Ishikawa (cell line): ENCODE measurements around the gene TBXAS1.

Experiments
- CEBPB ChIP-seq: IDR thresholded peaks from 2 replicates; pipeline ENCODE4 v1.6.1; 2012
- CREB1 ChIP-seq: IDR thresholded peaks from 2 replicates; pipeline ENCODE4 v1.6.1; 2012; ENCODE audit warnings: low read depth
- EGR1 ChIP-seq: IDR thresholded peaks from 2 replicates; pipeline ENCODE4 v1.6.1; 2012
- EP300 ChIP-seq: IDR thresholded peaks from 2 replicates; pipeline ENCODE4 v1.6.1; 2012; ENCODE audit warnings: borderline replicate concordance
- FOXM1 ChIP-seq: IDR thresholded peaks from 2 replicates; pipeline ENCODE4 v1.6.1; 2012; ENCODE audit warnings: low read depth, borderline replicate concordance
- NFIC ChIP-seq: IDR thresholded peaks from 2 replicates; pipeline ENCODE4 v1.6.1; 2012
- RAD21 ChIP-seq: IDR thresholded peaks from 2 replicates; pipeline ENCODE4 v1.6.1; 2012; ENCODE audit warnings: low read depth
- TAF1 ChIP-seq: IDR thresholded peaks from 2 replicates; pipeline ENCODE4 v1.6.1; 2012; ENCODE audit warnings: low read depth, mild to moderate bottlenecking
- TCF12 ChIP-seq: IDR thresholded peaks from 2 replicates; pipeline ENCODE4 v1.6.1; 2012; ENCODE audit warnings: low read depth
- TEAD4 ChIP-seq: IDR thresholded peaks from 2 replicates; pipeline ENCODE4 v1.6.1; 2012
- YY1 ChIP-seq: IDR thresholded peaks from 2 replicates; pipeline ENCODE4 v1.6.1; 2012; ENCODE audit warnings: low read depth
- ZBTB7A ChIP-seq: IDR thresholded peaks from 2 replicates; pipeline ENCODE4 v1.6.1; 2012; ENCODE audit warnings: low read depth
- TF ChIP-seq, protein P1 (sequence below): IDR thresholded peaks from 2 replicates; pipeline ENCODE4 v1.6.1; 2012
- TF ChIP-seq, protein P2 (sequence below): IDR thresholded peaks from 2 replicates; pipeline ENCODE4 v1.6.1; 2012; ENCODE audit warnings: low read depth, mild to moderate bottlenecking
- TF ChIP-seq, protein P3 (sequence below): IDR thresholded peaks from 2 replicates; pipeline ENCODE4 v1.6.1; 2012

TBXAS1 gene

DNA sequence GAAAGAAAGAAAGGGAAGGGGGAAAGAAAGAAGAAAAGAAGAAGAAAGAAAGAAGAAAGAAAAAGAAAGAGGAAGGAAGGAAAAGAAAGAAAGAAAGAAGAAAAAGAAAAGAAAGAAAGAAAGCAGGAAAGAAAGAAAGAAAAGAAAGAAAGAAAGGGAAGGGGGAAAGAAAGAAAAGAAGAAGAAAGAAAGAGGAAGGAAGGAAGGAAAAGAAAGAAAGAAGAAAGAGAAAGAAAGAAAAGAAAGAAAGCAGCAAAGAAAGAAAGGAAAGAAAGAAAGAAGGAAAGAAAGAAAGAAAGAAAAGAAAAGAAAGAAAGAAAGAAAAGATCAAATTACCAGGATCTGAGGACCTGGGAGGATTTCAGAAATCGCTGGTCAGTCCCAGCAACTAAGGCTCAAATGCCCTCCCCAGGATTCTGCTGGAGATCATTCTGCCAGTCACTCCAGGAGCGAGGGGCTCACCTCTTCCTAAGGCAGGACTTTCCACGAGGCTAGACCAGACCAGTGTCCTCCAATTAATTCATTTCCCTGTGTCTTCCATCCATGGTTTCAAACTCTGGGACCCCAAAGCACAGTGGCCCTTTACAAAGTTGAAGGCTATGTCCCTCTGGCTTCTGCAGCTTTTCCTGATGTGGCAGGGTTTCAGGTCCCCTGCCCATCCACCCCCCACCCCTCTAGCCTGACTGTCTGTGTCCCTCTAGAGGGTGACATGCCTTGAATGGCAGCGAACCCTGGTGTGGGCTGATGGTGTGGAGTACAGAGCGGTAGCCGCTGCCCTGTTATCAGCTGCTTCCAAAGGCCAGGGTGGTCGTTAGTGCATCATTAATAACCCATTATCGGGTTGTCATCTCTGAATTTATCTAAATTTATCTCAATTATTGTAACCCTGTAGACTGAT, 155.8 kb downstream of the TBXAS1 start:
- TF ChIP-seq TEAD4 (no peak), FOXM1 (no peak), ZBTB7A (no peak), EP300 (no peak), CEBPB (no peak), RAD21 (no peak), TAF1 (no peak), EGR1 (no peak), YY1 (no peak), TCF12 (no peak)
- TF ChIP-seq, protein P1, sequence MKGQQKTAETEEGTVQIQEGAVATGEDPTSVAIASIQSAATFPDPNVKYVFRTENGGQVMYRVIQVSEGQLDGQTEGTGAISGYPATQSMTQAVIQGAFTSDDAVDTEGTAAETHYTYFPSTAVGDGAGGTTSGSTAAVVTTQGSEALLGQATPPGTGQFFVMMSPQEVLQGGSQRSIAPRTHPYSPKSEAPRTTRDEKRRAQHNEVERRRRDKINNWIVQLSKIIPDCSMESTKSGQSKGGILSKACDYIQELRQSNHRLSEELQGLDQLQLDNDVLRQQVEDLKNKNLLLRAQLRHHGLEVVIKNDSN = no peak
- TF ChIP-seq, protein P2, sequence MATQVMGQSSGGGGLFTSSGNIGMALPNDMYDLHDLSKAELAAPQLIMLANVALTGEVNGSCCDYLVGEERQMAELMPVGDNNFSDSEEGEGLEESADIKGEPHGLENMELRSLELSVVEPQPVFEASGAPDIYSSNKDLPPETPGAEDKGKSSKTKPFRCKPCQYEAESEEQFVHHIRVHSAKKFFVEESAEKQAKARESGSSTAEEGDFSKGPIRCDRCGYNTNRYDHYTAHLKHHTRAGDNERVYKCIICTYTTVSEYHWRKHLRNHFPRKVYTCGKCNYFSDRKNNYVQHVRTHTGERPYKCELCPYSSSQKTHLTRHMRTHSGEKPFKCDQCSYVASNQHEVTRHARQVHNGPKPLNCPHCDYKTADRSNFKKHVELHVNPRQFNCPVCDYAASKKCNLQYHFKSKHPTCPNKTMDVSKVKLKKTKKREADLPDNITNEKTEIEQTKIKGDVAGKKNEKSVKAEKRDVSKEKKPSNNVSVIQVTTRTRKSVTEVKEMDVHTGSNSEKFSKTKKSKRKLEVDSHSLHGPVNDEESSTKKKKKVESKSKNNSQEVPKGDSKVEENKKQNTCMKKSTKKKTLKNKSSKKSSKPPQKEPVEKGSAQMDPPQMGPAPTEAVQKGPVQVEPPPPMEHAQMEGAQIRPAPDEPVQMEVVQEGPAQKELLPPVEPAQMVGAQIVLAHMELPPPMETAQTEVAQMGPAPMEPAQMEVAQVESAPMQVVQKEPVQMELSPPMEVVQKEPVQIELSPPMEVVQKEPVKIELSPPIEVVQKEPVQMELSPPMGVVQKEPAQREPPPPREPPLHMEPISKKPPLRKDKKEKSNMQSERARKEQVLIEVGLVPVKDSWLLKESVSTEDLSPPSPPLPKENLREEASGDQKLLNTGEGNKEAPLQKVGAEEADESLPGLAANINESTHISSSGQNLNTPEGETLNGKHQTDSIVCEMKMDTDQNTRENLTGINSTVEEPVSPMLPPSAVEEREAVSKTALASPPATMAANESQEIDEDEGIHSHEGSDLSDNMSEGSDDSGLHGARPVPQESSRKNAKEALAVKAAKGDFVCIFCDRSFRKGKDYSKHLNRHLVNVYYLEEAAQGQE = no peak

DNA sequence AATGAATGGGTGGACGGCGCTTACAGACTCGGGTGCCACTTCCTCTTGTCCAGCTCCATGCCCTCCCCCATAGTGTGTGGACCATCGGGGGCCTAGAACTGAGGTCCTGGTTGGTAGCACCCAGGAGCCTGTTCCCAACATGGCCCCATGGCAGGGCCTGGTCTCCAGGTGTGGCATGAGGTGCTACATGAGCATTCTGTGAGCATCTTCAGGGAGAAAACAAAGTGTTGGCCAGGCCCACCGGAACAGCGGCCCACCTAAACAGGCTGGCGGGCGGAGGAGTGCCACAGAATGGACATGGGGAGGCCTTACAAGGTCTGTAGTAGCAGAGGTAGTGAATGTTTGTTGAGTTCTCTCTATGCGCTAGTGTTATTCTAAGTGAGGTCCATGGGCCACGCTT, 156.7 kb downstream of the TBXAS1 start:
- TF ChIP-seq, protein P3, sequence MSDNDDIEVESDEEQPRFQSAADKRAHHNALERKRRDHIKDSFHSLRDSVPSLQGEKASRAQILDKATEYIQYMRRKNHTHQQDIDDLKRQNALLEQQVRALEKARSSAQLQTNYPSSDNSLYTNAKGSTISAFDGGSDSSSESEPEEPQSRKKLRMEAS = no peak
- TF ChIP-seq CEBPB (no peak), TCF12 (no peak)

DNA sequence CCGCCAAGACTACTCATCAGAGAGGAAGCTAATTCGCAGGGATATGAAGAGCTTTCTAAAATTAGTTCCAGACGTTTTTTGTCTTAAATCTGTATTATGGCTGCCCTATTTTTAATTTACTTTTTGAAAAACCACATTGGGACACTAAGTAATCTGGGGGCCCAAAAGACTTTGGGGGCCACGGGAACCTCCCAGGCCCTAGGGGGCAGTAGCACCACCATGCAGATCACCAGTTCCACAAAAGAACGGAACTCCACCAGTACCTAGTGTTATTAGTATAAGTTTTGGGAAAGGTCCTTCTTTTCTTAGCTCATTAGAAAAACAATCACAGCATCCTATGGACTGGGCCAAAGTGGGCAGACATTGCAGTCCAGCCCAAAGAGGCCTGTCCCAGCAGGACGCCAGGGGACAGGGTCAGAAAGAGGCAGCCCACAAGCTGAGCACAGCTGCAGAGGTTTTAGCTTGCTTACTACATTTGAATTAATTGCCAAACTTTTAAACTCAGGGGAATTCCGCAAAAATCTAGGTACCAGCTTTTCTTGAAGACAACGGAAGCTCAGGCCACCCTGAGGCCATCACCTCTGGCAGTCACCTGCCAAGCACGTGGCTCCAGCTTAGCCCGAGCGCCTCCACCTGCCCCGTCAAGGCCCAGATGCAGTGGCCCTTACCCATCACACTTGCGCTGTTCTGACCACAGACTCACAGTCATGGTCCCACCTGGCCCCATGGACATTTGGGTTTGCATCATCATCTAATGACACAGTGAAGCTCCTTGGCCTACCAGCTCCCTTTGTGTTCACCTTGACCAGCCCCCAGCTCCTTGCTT, 158.8 kb downstream of the TBXAS1 start:
- no peak for TF ChIP-seq TAF1
- TF ChIP-seq, protein P1 = no peak
- no peak for TF ChIP-seq TCF12
- no peak for TF ChIP-seq RAD21
- TF ChIP-seq CREB1 = no peak
- no peak for TF ChIP-seq FOXM1
- TF ChIP-seq EGR1 = no peak
- TF ChIP-seq, protein P2 = no peak
- TF ChIP-seq TEAD4 = no peak
- TF ChIP-seq, protein P3 = no peak
- no peak for TF ChIP-seq ZBTB7A
- no peak for TF ChIP-seq CEBPB
- TF ChIP-seq YY1 = no peak
- no peak for TF ChIP-seq EP300
- TF ChIP-seq NFIC = no peak

DNA sequence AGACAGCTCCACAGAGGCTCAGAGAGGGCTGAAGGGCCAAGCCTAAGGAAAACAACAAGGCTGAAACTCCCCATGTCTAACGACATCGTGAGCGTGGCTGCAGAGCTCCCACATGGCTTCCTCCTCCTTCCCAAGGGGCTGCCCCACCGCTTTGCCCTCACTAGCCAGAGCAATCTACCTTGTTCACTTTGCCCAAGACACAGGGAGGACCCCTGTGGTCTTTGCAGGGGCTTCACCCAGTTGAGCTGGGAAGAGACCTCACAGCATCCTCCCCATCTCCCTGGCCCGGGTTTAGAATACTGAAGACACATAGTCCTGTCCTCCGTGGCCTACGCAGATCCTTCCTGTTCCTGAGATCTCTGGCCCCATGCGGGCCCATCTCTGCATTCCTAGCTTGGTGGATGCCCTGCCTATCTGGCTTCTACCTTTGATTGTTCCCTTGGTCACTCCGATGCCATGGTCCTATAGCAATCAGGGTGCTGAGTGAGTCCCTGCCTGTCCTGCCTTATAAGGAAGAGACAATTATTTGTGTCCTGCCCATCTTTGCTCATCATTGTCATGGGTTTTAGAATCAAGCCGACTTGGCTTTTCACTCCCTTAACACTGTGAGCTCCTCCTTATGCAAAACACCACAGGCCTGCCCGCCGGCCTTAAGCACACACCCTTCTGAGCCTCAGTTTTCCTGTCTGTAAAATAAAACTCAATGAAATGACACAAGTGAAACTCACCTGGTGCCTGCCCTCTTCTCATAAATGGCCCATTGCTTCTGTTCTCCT, 160.5 kb downstream of the TBXAS1 start:
- no peak for TF ChIP-seq TEAD4
- TF ChIP-seq TCF12 = no peak
- TF ChIP-seq YY1 = no peak
- no peak for TF ChIP-seq ZBTB7A
- TF ChIP-seq EGR1 = no peak
- no peak for TF ChIP-seq CEBPB
- TF ChIP-seq CREB1 = no peak

DNA sequence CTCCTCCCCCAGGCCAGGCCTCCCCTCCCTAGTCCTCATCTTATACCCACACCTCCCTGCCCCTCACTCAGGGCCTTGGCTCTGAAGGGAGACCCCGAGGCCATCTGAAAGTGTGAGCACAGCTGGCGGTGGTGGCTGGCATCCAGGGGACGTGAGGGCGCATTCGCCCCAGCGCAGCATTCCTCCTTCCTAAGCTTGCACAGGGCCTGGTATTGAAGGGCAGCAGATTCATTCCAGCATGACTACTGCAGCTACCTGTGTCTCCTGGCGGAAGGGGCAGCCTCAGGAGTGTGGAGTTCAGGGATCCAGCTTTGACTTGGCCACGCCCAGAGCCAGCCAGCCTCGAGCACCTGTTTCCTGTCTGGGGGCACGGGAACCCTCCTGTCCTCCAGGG, 161.1 kb downstream of the TBXAS1 start:
- TF ChIP-seq RAD21 (no peak), ZBTB7A (no peak), CEBPB (no peak), CREB1 (no peak)
- TF ChIP-seq, protein P3 = no peak
- TF ChIP-seq, protein P2 = no peak
